Endodermal cell (in vitro differentiated cells): Measurements from ENCODE around the gene ARHGAP26. TPM values are rescaled to one million over a fixed set of nuclear protein-coding genes. Genes with fewer than 3 reads are reported as not detected.

ENCODE experiments used
- DNase-seq: peaks from one replicate; pipeline ENCODE4 v3.0.0-alpha.2; 2017
- H3K27ac ChIP-seq: 2 replicates; pipeline ENCODE4 v1.5.1; 2013; ENCODE audit warnings: mild to moderate bottlenecking, low read depth, low read length, moderate library complexity
- H3K27me3 ChIP-seq: 2 replicates; pipeline ENCODE4 v1.6.1; 2013; ENCODE audit warnings: mild to moderate bottlenecking, low read length, moderate library complexity; ENCODE audit not compliant: insufficient read depth, control insufficient read depth, poor library complexity, severe bottlenecking
- H3K36me3 ChIP-seq: 2 replicates; pipeline ENCODE4 v1.7.0; 2013; ENCODE audit warnings: mild to moderate bottlenecking, low read length, moderate library complexity; ENCODE audit not compliant: control insufficient read depth, insufficient read depth
- H3K4me1 ChIP-seq: one replicate; pipeline ENCODE4 v1.7.0; 2013; ENCODE audit warnings: low read length; ENCODE audit not compliant: control insufficient read depth, insufficient read depth
- H3K4me3 ChIP-seq: 2 replicates; pipeline ENCODE4 v1.5.1; 2013; ENCODE audit warnings: mild to moderate bottlenecking, low read length, moderate library complexity
- H3K9ac ChIP-seq: 2 replicates; pipeline ENCODE4 v1.6.1; 2013; ENCODE audit warnings: mild to moderate bottlenecking, low read length, moderate library complexity; ENCODE audit not compliant: poor library complexity, severe bottlenecking; ENCODE audit errors: extremely low read depth
- H3K9me3 ChIP-seq: 2 replicates; pipeline ENCODE4 v1.6.1; 2013; ENCODE audit warnings: mild to moderate bottlenecking, low read length, moderate library complexity; ENCODE audit not compliant: control insufficient read depth
- H3K27ac Mint-ChIP-seq: 2 replicates; pipeline ENCODE4 v1.8.0; 2020; ENCODE audit warnings: mixed read lengths
- H3K27me3 Mint-ChIP-seq: 2 replicates; pipeline ENCODE4 v1.8.0; 2021; ENCODE audit warnings: mild to moderate bottlenecking, mixed read lengths; ENCODE audit not compliant: insufficient read depth
- H3K36me3 Mint-ChIP-seq: 2 replicates; pipeline ENCODE4 v1.8.0; 2020; ENCODE audit warnings: low read depth, mixed read lengths
- H3K4me1 Mint-ChIP-seq: 2 replicates; pipeline ENCODE4 v1.8.0; 2020; ENCODE audit warnings: mixed read lengths
- H3K4me3 Mint-ChIP-seq: 2 replicates; pipeline ENCODE4 v1.8.0; 2020; ENCODE audit warnings: mild to moderate bottlenecking, moderate library complexity, mixed read lengths
- H3K9me3 Mint-ChIP-seq: 2 replicates; pipeline ENCODE4 v1.8.0; 2020; ENCODE audit warnings: mild to moderate bottlenecking, mixed read lengths
- CTCF ChIP-seq: fragments of 200-600 bp; sonication (generic); conservative IDR thresholded peaks from 2 replicates; pipeline ENCODE4 v1.5.0; 2021; ENCODE audit warnings: antibody characterized with exemption, mild to moderate bottlenecking
- WGBS, 2 experiments: methylation state at CpG; one replicate each; pipeline versions ENCODE4 v1.1.5 to v1.1.7; 2013; ENCODE audit warnings: missing lambda C conversion rate in 2 of 2, mixed read lengths in 1 of 2; ENCODE audit not compliant: insufficient coverage in 1 of 2, insufficient read length in 1 of 2; 5-methylcytosine and 5-hydroxymethylcytosine counted together
- total RNA-seq, 2 donors: library from RNA; stranded (reverse); fragmentation: NEBNext Ultra II Directional in 1 of 2; extraction: Animal tissue kit (Norgen Biotek cat#: 25700) in 1 of 2; gene quantifications; 2 replicates in 1 of 2; 3 replicates in 1 of 2; pipeline ENCODE4 v1.2.1, GENCODE V29; 2021

The ARHGAP26 gene
- total RNA-seq, 2 donors from 2014 or later = 49.2 to 60.5 TPM

GRCh38 chr5:143131972-143132371 is 361.8 kb downstream of the ARHGAP26 start:
- peaks cover 6% of the 10 kb centered on the region for H3K36me3 ChIP-seq
- H3K27me3 ChIP-seq = no peaks in the 10 kb centered on the region
- no peak overlapping the region for H3K27ac ChIP-seq
- Mint-ChIP-seq H3K27me3 (no peaks in the 10 kb centered on the region), H3K4me1 (peaks cover 42% of the 10 kb centered on the region), H3K9me3 (no peaks in the 10 kb centered on the region), H3K4me3 (no peak overlapping the region), H3K27ac (no peak overlapping the region), H3K36me3 (peaks cover 8% of the 10 kb centered on the region)
- no peak overlapping the region for H3K4me3 ChIP-seq
- 94 to 97% methylated on average over 6 of the region's 6 CpGs for WGBS, 2 experiments
- DNase-seq = no peak
- no peak overlapping the region for H3K9ac ChIP-seq
- peaks cover 7% of the 10 kb centered on the region for H3K4me1 ChIP-seq
- H3K9me3 ChIP-seq = no peaks in the 10 kb centered on the region
- TF ChIP-seq CTCF = no peak

DNA sequence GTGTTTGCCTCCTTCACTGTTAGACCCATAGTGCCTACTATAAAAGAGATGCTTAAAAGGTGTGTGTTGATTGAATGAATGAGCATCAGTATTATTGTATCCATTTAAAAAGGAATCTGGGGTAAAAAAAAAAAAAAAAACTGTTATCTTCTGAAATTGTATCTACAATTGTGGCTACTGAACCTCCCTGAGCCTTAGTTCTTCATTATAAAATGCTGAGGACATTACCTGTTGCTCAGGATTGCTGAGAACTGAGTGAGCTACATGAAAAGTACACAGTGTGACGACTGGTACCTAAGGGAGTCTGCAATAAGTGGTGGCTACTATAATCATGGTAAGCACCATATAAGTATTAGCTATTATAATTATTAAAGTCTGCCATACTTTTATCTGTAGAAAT is 362.6 kb downstream of the ARHGAP26 start:
- Mint-ChIP-seq H3K4me3 (no peak overlapping the region), H3K9me3 (no peaks in the 10 kb centered on the region), H3K36me3 (peaks cover 8% of the 10 kb centered on the region), H3K4me1 (peaks cover 38% of the 10 kb centered on the region), H3K27me3 (no peaks in the 10 kb centered on the region), H3K27ac (no peak overlapping the region)
- Histone ChIP-seq H3K9me3 (no peaks in the 10 kb centered on the region), H3K9ac (no peak overlapping the region), H3K4me3 (no peak overlapping the region), H3K36me3 (peaks cover 6% of the 10 kb centered on the region), H3K27ac (no peak overlapping the region), H3K4me1 (peaks cover 7% of the 10 kb centered on the region), H3K27me3 (no peaks in the 10 kb centered on the region)
- no peak for DNase-seq
- 86% methylated on average over 1 of the region's 1 CpG; no CpG with 5 or more reads in 1 of the 2 experiments for WGBS, 2 experiments
- no peak for TF ChIP-seq CTCF

- Histone ChIP-seq H3K9ac (no peak overlapping the region), H3K4me1 (peaks cover 7% of the 10 kb centered on the region), H3K36me3 (peaks cover 6% of the 10 kb centered on the region), H3K27me3 (no peaks in the 10 kb centered on the region), H3K9me3 (no peaks in the 10 kb centered on the region), H3K4me3 (no peak overlapping the region), H3K27ac (no peak overlapping the region)
- Mint-ChIP-seq H3K36me3 (peaks cover 10% of the 10 kb centered on the region), H3K27ac (no peak overlapping the region), H3K9me3 (no peaks in the 10 kb centered on the region), H3K27me3 (no peaks in the 10 kb centered on the region), H3K4me3 (no peak overlapping the region), H3K4me1 (peaks cover 33% of the 10 kb centered on the region)
- WGBS, 2 experiments = 94 to 99% methylated on average over 11 of the region's 11 CpGs
- no peak for DNase-seq
- no peak for TF ChIP-seq CTCF
These were observed 363.5 kb downstream of the ARHGAP26 start for GRCh38 chr5:143133721-143134120.
